ENCODE data around the gene INTS15.
"Not testable (repeated sequence)": the region's sequence is repeated elsewhere in the genome, so short reads cannot be mapped to it uniquely, and the experiment has no call there.

INTS15 gene

GRCh38 chr7:6618621-6619020 is 28.8 kb downstream of the INTS15 start:
- no peak for DNase-seq (ENCODE audit: low read depth in 3 of 3)

GRCh38 chr7:6619961-6620360 is 30.1 kb downstream of the INTS15 start:
- DNase-seq (ENCODE audit: low read depth in 3 of 3): no peak

GRCh38 chr7:6621195-6622133 is 31.6 kb downstream of the INTS15 start:
- no peak for DNase-seq (ENCODE audit: low read depth in 3 of 3)

- DNase-seq (ENCODE audit: low read depth in 3 of 3): no peak
Observed at GRCh38 chr7:6622134-6622710, 32.4 kb downstream of the INTS15 start.

- no peak for DNase-seq (ENCODE audit: low read depth in 3 of 3)
Observed at GRCh38 chr7:6623589-6624245, 33.9 kb downstream of the INTS15 start.

- DNase-seq (ENCODE audit: low read depth in 3 of 3): no peak
Observed at GRCh38 chr7:6624246-6624611, 34.4 kb downstream of the INTS15 start.

- no peak for DNase-seq (ENCODE audit: low read depth in 3 of 3)
Observed at GRCh38 chr7:6628045-6628444, 38.2 kb downstream of the INTS15 start.

GRCh38 chr7:6630007-6630849 is 40.4 kb downstream of the INTS15 start:
- DNase-seq (ENCODE audit: low read depth in 3 of 3): no peak

GRCh38 chr7:6631605-6632004 is 41.8 kb downstream of the INTS15 start:
- DNase-seq (ENCODE audit: low read depth in 3 of 3): no peak

- no peak for DNase-seq (ENCODE audit: low read depth in 3 of 3)
Observed at GRCh38 chr7:6634021-6634420, 44.2 kb downstream of the INTS15 start.

- DNase-seq (ENCODE audit: low read depth in 3 of 3): not testable (repeated sequence)
Observed at GRCh38 chr7:6634971-6635370, 45.1 kb downstream of the INTS15 start.

GRCh38 chr7:6636741-6637543 is 47.1 kb downstream of the INTS15 start, which contains the start of gene ZNF316:
TSS of gene ZNF316 (plus strand) at chr7:6637318. CDS start at chr7:6642410, 5,092 bp downstream.
- peak in 2 of 3 donors; percentile 39 to 55 for DNase-seq (ENCODE audit: low read depth in 3 of 3)

GRCh38 chr7:6637544-6638229 is 47.9 kb downstream of the INTS15 start:
- peak; percentile 10 to 43 (median 21) for DNase-seq (ENCODE audit: low read depth in 3 of 3)

GRCh38 chr7:6639032-6639431 is 49.2 kb downstream of the INTS15 start:
- no peak for DNase-seq (ENCODE audit: low read depth in 3 of 3)

GRCh38 chr7:6639627-6640026 is 49.8 kb downstream of the INTS15 start:
- DNase-seq (ENCODE audit: low read depth in 3 of 3): no peak

GRCh38 chr7:6640246-6640721 is 50.5 kb downstream of the INTS15 start:
- peak in 1 of 3 donors; percentile 46 for DNase-seq (ENCODE audit: low read depth in 3 of 3)

- no peak for DNase-seq (ENCODE audit: low read depth in 3 of 3)
Observed at GRCh38 chr7:6641305-6642035, 51.6 kb downstream of the INTS15 start.

GRCh38 chr7:6642239-6642839 is 52.5 kb downstream of the INTS15 start:
- no peak for DNase-seq (ENCODE audit: low read depth in 3 of 3)
